DND-41 (cell line): ENCODE data around the gene ABHD1.
"Not testable (repeated sequence)": the region's sequence is repeated elsewhere in the genome, so short reads cannot be mapped to it uniquely, and the experiment has no call there.

Experiments used
- ATAC-seq: fragments of 200-7000 bp; cut with Tn5 transposase; 3 replicates; pipeline ENCODE4 v1.9.1; 2021; ENCODE audit warnings: low read depth; ENCODE audit not compliant: insufficient read depth
- DNase-seq: peaks from one replicate; pipeline ENCODE4 v3.0.0-alpha.2; 2020
- H2AFZ ChIP-seq: 2 replicates; pipeline ENCODE4 v1.6.0; 2012; ENCODE audit warnings: low read depth, low read length
- H3K27ac ChIP-seq: 2 replicates; pipeline ENCODE4 v1.5.1; 2012; ENCODE audit warnings: low read length, inconsistent platforms
- H3K27me3 ChIP-seq: fragments of 200-600 bp; sonication (generic); 2 replicates; pipeline ENCODE4 v1.6.0; 2012; ENCODE audit warnings: low read length, mild to moderate bottlenecking, inconsistent platforms; ENCODE audit not compliant: insufficient read depth, poor library complexity
- H3K36me3 ChIP-seq: 2 replicates; pipeline ENCODE4 v1.5.1; 2012; ENCODE audit warnings: low read length, inconsistent platforms; ENCODE audit not compliant: insufficient read depth
- H3K4me1 ChIP-seq: 2 replicates; pipeline ENCODE4 v1.5.1; 2012; ENCODE audit warnings: mild to moderate bottlenecking, low read length; ENCODE audit not compliant: insufficient read depth
- H3K4me2 ChIP-seq: 2 replicates; pipeline ENCODE4 v1.6.0; 2012; ENCODE audit warnings: mild to moderate bottlenecking, moderate library complexity, low read length, inconsistent platforms; ENCODE audit not compliant: insufficient read depth
- H3K4me3 ChIP-seq, 2 experiments: fragments of 200-600 bp in 1 of 2; shearing (Covaris generic) in 1 of 2; 2 replicates each; pipeline ENCODE4 v1.5.1; 2012 to 2016; ENCODE audit warnings: inconsistent platforms in 2 of 2, low read length in 2 of 2, mild to moderate bottlenecking in 2 of 2, low read depth in 1 of 2, moderate library complexity in 1 of 2
- H3K79me2 ChIP-seq: 2 replicates; pipeline ENCODE4 v1.6.0; 2012; ENCODE audit warnings: low read length, inconsistent platforms; ENCODE audit not compliant: insufficient read depth
- H3K9ac ChIP-seq: 2 replicates; pipeline ENCODE4 v1.6.0; 2012; ENCODE audit warnings: low read depth, mild to moderate bottlenecking, inconsistent platforms, low read length, moderate library complexity
- H3K9me3 ChIP-seq: 2 replicates; pipeline ENCODE4 v1.5.1; 2012; ENCODE audit warnings: low read length, moderate library complexity, mild to moderate bottlenecking, inconsistent platforms; ENCODE audit not compliant: insufficient read depth, severe bottlenecking
- H4K20me1 ChIP-seq: 2 replicates; pipeline ENCODE4 v1.6.0; 2012; ENCODE audit warnings: low read length; ENCODE audit not compliant: insufficient read depth
- EZH2 ChIP-seq: IDR thresholded peaks from 3 replicates; pipeline ENCODE4 v1.6.1; 2012; ENCODE audit warnings: borderline replicate concordance, low read depth, mild to moderate bottlenecking, moderate library complexity, low read length, inconsistent platforms; ENCODE audit not compliant: severe bottlenecking
- TF ChIP-seq, protein P1 (sequence below): IDR thresholded peaks from 2 replicates; pipeline ENCODE4 v1.5.1; 2012; ENCODE audit warnings: borderline replicate concordance, low read length, moderate library complexity, mild to moderate bottlenecking; ENCODE audit not compliant: poor library complexity, severe bottlenecking; ENCODE audit errors: extremely low read depth

ABHD1 gene

DNA sequence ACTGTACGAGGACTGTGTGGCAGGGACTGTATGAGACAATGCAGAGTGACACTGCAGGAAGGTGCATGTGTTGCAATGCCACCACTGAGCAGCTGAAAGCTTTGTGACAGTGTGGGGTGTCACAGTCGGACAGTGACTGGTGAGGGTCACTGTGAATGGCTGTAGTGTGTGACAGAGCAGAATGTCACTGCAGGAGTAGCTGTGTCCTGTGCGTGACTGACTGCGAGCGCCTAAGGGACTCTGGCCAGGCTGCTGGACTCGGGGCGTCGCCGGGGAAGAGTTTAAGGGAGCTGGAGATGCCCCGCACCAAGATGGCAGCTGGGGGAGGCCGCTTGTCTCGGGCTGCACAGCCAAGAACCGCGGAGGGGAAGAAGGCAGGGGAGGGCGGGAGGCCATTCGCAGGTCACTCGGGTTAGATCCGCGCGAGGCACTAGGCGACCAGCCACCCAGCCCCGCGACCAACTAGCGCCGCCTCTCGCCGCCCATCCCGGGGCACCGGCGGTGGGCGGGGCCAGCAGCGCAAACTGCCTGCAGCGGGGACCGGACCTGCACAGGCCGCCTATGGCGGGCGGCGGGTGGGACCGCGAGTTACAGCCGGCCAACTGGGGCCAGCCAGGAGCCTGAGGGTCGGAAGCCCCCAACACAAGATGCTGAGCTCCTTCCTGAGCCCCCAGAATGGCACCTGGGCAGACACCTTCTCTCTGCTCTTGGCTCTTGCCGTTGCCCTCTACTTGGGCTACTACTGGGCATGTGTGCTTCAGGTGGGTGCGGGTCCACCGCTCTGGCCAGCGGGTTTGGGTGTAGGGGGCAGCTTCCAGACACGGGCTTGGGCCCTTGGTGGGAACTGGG, at the start of gene ABHD1:
Gene ABHD1, plus strand, starts transcription at position 514 of the 849 bp plus-strand sequence. Its CDS starts 134 bp downstream, at position 648.
- Histone ChIP-seq H3K27ac (no peak within 1 kb of the TSS), H2AFZ (no peak within 1 kb of the TSS), H3K79me2 (no peaks in the 10 kb centered on the region), H3K9ac (no peak within 1 kb of the TSS), H4K20me1 (no peaks in the 10 kb centered on the region), H3K4me3 (no peak within 1 kb of the TSS), H3K27me3 (peaks cover 5% of the 10 kb centered on the region), H3K9me3 (no peaks in the 10 kb centered on the region), H3K36me3 (no peaks in the 10 kb centered on the region), H3K4me2 (no peak within 1 kb of the TSS), H3K4me1 (no peaks in the 10 kb centered on the region)
- DNase-seq (no peak), ATAC-seq (no peak)
- TF ChIP-seq, protein P1, sequence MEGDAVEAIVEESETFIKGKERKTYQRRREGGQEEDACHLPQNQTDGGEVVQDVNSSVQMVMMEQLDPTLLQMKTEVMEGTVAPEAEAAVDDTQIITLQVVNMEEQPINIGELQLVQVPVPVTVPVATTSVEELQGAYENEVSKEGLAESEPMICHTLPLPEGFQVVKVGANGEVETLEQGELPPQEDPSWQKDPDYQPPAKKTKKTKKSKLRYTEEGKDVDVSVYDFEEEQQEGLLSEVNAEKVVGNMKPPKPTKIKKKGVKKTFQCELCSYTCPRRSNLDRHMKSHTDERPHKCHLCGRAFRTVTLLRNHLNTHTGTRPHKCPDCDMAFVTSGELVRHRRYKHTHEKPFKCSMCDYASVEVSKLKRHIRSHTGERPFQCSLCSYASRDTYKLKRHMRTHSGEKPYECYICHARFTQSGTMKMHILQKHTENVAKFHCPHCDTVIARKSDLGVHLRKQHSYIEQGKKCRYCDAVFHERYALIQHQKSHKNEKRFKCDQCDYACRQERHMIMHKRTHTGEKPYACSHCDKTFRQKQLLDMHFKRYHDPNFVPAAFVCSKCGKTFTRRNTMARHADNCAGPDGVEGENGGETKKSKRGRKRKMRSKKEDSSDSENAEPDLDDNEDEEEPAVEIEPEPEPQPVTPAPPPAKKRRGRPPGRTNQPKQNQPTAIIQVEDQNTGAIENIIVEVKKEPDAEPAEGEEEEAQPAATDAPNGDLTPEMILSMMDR, result no peak
- no peak for TF ChIP-seq EZH2

DNA sequence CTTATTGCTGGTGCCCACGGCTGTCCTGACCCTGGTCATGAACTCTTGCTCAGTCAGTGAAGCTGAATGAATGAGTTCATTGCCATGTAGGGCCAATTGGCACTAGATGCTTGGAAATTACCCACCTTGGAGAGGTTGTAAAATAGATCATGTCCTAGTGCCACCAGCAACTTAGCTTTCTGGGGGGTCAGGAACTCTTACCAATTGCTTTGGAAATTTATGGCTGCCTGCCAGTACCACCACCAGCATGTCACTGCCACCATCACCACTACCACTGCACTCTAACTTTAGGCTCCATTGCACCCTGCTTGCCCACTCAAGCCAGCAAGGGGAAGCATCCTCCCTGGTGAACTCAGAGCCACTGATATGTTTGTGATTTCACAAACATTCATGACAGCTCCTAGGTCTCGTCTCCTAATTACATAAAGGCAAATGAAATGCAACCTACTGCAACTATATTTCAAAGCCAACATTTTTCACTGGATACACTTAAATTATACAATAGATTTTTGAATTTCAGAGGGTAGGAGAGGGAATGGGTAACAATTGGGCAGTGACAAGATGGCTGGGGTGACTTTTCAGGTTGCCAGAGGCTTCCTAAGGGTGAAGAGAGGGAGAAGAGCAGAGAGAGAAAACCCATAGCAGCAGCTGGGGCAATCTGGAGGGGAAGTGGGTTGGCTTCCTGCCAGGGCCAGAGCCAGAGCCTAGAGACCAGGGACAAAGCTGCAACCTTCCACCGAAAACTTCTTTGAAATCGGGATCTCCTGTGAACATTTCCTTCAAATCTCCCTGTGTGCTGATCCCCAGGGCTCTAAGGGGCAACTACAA, 48.7 kb upstream of the ABHD1 start:
- H3K4me2 ChIP-seq, result peak overlapping the region; percentile 20
- peaks cover 10% of the 10 kb centered on the region; the same call in 1 of the 2 replicates for H4K20me1 ChIP-seq
- peaks cover 8% of the 10 kb centered on the region for H3K36me3 ChIP-seq
- ATAC-seq (peak; percentile 58), DNase-seq (peak; percentile 81)
- H3K27ac ChIP-seq, result peak overlapping the region; percentile 56
- H3K9ac ChIP-seq, result peak overlapping the region; percentile 27
- H3K9me3 ChIP-seq, result no peaks in the 10 kb centered on the region
- peaks cover 49% of the 10 kb centered on the region for H3K4me1 ChIP-seq
- peak overlapping the region; percentile 0; the same call in 1 of the 2 replicates for H2AFZ ChIP-seq
- 0 out of 4 replicates have a peak overlapping the region, but pooled peaks of 1 of the 2 experiments have one; percentile 1 for H3K4me3 ChIP-seq
- H3K79me2 ChIP-seq, result peaks cover 15% of the 10 kb centered on the region
- TF ChIP-seq, protein P1, result no peak
- TF ChIP-seq EZH2, result no peak
- H3K27me3 ChIP-seq, result no peaks in the 10 kb centered on the region

DNA sequence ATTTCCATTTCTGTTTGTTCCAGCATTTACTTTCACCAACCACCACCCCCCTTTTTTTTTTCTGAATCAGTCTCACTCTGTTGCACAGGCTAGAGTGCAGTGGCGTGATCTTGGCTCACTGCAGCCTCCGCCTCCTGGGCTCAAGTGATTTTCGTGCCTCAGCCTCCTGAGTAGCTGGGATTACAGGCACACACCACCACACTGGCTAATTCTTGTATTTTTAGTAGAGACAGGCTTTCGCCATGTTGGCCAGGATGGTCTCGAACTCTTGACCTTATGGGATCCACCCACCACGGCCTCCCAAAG, 48.1 kb upstream of the ABHD1 start:
- Histone ChIP-seq H3K4me2 (peak overlapping the region; percentile 20), H3K27ac (peak overlapping the region; percentile 56), H3K4me1 (peaks cover 47% of the 10 kb centered on the region)

DNA sequence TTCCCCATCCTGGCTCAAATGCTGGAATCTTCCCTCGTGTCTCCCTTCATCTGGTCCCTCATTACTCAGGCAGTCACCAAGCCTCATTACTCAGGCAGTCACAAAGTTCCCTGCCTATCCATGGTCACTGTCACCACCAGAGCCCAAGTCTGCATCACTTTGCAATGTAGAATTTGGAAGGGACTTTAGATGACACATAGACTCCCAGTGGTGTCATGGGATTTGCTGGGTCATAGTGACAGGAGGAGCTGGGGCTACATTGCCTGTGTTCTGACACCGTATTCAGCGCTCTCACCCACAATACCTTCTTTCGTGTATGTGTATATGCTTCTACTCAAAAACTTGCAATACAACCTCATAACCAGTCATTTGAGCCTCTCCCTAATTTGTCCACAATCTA, 47.3 kb upstream of the ABHD1 start:
- ATAC-seq, result no peak

More for the DNA sequence above, 48.1 kb upstream of the ABHD1 start:
- H3K79me2 ChIP-seq, H2AFZ ChIP-seq, DNase-seq, H3K9me3 ChIP-seq, H3K4me3 ChIP-seq, H3K27me3 ChIP-seq, H3K36me3 ChIP-seq, H4K20me1 ChIP-seq: not testable (repeated sequence)
- ATAC-seq, result peak; percentile 10
- peak overlapping the region; percentile 27 for H3K9ac ChIP-seq

More for the DNA sequence above, 47.3 kb upstream of the ABHD1 start:
- Histone ChIP-seq H3K9me3 (no peaks in the 10 kb centered on the region), H3K9ac (no peak overlapping the region), H3K27me3 (no peaks in the 10 kb centered on the region), H3K36me3 (no peaks in the 10 kb centered on the region; the same call in 1 of the 2 replicates), H3K79me2 (peaks cover 1% of the 10 kb centered on the region), H3K4me3 (no peak overlapping the region), H2AFZ (no peak overlapping the region), H3K4me1 (peaks cover 49% of the 10 kb centered on the region), H3K27ac (no peak overlapping the region; the same call in 1 of the 2 replicates), H3K4me2 (no peak overlapping the region), H4K20me1 (no peaks in the 10 kb centered on the region)
- no peak for DNase-seq
- TF ChIP-seq, protein P1, result no peak
- TF ChIP-seq EZH2, result no peak
